DND-41 (cell line): Measurements from ENCODE around the gene DNAJC16.

Source experiments
- ATAC-seq: fragments of 200-7000 bp; cut with Tn5 transposase; 3 replicates; pipeline ENCODE4 v1.9.1; 2021; ENCODE audit warnings: low read depth; ENCODE audit not compliant: insufficient read depth
- DNase-seq: peaks from one replicate; pipeline ENCODE4 v3.0.0-alpha.2; 2020
- H2AFZ ChIP-seq: 2 replicates; pipeline ENCODE4 v1.6.0; 2012; ENCODE audit warnings: low read depth, low read length
- H3K27ac ChIP-seq: 2 replicates; pipeline ENCODE4 v1.5.1; 2012; ENCODE audit warnings: low read length, inconsistent platforms
- H3K27me3 ChIP-seq: fragments of 200-600 bp; sonication (generic); 2 replicates; pipeline ENCODE4 v1.6.0; 2012; ENCODE audit warnings: low read length, mild to moderate bottlenecking, inconsistent platforms; ENCODE audit not compliant: insufficient read depth, poor library complexity
- H3K36me3 ChIP-seq: 2 replicates; pipeline ENCODE4 v1.5.1; 2012; ENCODE audit warnings: low read length, inconsistent platforms; ENCODE audit not compliant: insufficient read depth
- H3K4me1 ChIP-seq: 2 replicates; pipeline ENCODE4 v1.5.1; 2012; ENCODE audit warnings: mild to moderate bottlenecking, low read length; ENCODE audit not compliant: insufficient read depth
- H3K4me2 ChIP-seq: 2 replicates; pipeline ENCODE4 v1.6.0; 2012; ENCODE audit warnings: mild to moderate bottlenecking, moderate library complexity, low read length, inconsistent platforms; ENCODE audit not compliant: insufficient read depth
- H3K4me3 ChIP-seq, 2 experiments: fragments of 200-600 bp in 1 of 2; shearing (Covaris generic) in 1 of 2; 2 replicates each; pipeline ENCODE4 v1.5.1; 2012 to 2016; ENCODE audit warnings: inconsistent platforms in 2 of 2, low read length in 2 of 2, mild to moderate bottlenecking in 2 of 2, low read depth in 1 of 2, moderate library complexity in 1 of 2
- H3K79me2 ChIP-seq: 2 replicates; pipeline ENCODE4 v1.6.0; 2012; ENCODE audit warnings: low read length, inconsistent platforms; ENCODE audit not compliant: insufficient read depth
- H3K9ac ChIP-seq: 2 replicates; pipeline ENCODE4 v1.6.0; 2012; ENCODE audit warnings: low read depth, mild to moderate bottlenecking, inconsistent platforms, low read length, moderate library complexity
- H3K9me3 ChIP-seq: 2 replicates; pipeline ENCODE4 v1.5.1; 2012; ENCODE audit warnings: low read length, moderate library complexity, mild to moderate bottlenecking, inconsistent platforms; ENCODE audit not compliant: insufficient read depth, severe bottlenecking
- H4K20me1 ChIP-seq: 2 replicates; pipeline ENCODE4 v1.6.0; 2012; ENCODE audit warnings: low read length; ENCODE audit not compliant: insufficient read depth
- CTCF ChIP-seq: IDR thresholded peaks from 2 replicates; pipeline ENCODE4 v1.5.1; 2012; ENCODE audit warnings: borderline replicate concordance, low read length, moderate library complexity, mild to moderate bottlenecking; ENCODE audit not compliant: poor library complexity, severe bottlenecking; ENCODE audit errors: extremely low read depth
- EZH2 ChIP-seq: IDR thresholded peaks from 3 replicates; pipeline ENCODE4 v1.6.1; 2012; ENCODE audit warnings: borderline replicate concordance, low read depth, mild to moderate bottlenecking, moderate library complexity, low read length, inconsistent platforms; ENCODE audit not compliant: severe bottlenecking

The DNAJC16 gene

GRCh38 chr1:15507278-15507677 is 19.4 kb upstream of the DNAJC16 start:
- Histone ChIP-seq H3K27ac (no peak overlapping the region), H3K9me3 (no peaks in the 10 kb centered on the region), H3K79me2 (no peaks in the 10 kb centered on the region), H3K27me3 (no peaks in the 10 kb centered on the region), H3K9ac (no peak overlapping the region), H3K4me1 (no peaks in the 10 kb centered on the region), H3K4me3 (no peak overlapping the region), H2AFZ (no peak overlapping the region), H4K20me1 (no peaks in the 10 kb centered on the region), H3K36me3 (no peaks in the 10 kb centered on the region), H3K4me2 (no peak overlapping the region)
- no peak for ATAC-seq
- no peak for DNase-seq
- TF ChIP-seq CTCF: no peak

DNA sequence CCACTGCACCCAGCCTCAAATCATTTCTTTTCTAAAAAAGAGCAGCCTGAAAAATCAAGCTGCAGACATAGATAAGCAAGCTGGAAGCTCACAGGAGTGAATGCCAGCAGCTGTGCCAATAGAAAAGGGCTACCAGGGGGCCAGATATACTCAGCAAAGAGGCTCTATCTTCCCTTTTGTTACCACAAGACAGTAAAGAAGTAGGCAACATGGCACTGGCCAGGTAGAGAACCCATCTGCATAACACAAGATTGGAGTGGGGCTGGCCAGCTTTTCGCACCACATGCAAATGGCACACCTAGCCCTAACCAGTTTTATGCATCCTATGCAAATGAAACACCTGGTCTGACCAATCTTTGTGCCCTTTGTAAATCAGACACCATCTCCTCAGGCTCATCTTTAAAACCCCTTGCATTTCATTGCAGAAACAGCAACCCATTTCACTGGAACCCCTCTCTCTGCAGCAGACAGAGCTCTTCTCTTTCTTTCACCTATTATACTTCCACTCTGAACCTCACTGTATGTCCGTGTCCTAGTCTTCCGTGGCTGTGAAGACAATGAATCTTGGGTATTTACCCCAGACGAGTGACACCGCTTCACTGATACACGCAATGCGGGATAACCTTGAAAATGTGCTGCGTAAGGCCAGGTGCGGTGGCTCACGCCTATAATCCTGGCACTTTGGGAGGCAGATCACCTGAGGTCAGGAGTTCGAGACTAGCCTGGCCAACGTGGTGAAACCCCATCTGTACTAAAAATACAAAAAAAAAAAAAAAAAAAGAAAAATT is 17.8 kb upstream of the DNAJC16 start:
- no peak overlapping the region for H3K27ac ChIP-seq
- H3K4me3 ChIP-seq: no peak overlapping the region
- no peak for DNase-seq
- no peak overlapping the region for H3K4me2 ChIP-seq
- no peak for ATAC-seq
- H3K9me3 ChIP-seq: no peaks in the 10 kb centered on the region
- TF ChIP-seq CTCF (no peak), EZH2 (no peak)
- no peak overlapping the region for H2AFZ ChIP-seq
- H3K27me3 ChIP-seq: no peaks in the 10 kb centered on the region
- H4K20me1 ChIP-seq: no peaks in the 10 kb centered on the region
- no peaks in the 10 kb centered on the region for H3K36me3 ChIP-seq
- no peaks in the 10 kb centered on the region for H3K4me1 ChIP-seq
- no peak overlapping the region for H3K9ac ChIP-seq
- no peaks in the 10 kb centered on the region for H3K79me2 ChIP-seq

GRCh38 chr1:15509586-15509985 is 17.1 kb upstream of the DNAJC16 start:
- ATAC-seq (no peak), DNase-seq (no peak)
- Histone ChIP-seq H3K4me2 (no peak overlapping the region), H3K27me3 (no peaks in the 10 kb centered on the region), H3K9me3 (no peaks in the 10 kb centered on the region), H3K36me3 (no peaks in the 10 kb centered on the region), H3K4me3 (no peak overlapping the region), H2AFZ (no peak overlapping the region), H3K27ac (no peak overlapping the region), H4K20me1 (no peaks in the 10 kb centered on the region), H3K79me2 (no peaks in the 10 kb centered on the region), H3K4me1 (no peaks in the 10 kb centered on the region), H3K9ac (no peak overlapping the region)
- TF ChIP-seq CTCF: no peak
- TF ChIP-seq EZH2: no peak
